Neural cell (in vitro differentiated cells): ENCODE data around the gene ZFP36L2.

Experiments
- EZH2 ChIP-seq: fragments of 200-600, 300-800 bp; shearing (Covaris generic), sonication (generic); IDR thresholded peaks from 2 replicates; pipeline ENCODE4 v1.6.1; 2014; ENCODE audit warnings: antibody characterized with exemption, low read length, borderline replicate concordance, mild to moderate bottlenecking; ENCODE audit not compliant: insufficient read depth, poor library complexity, severe bottlenecking
- MXI1 ChIP-seq: fragments of 450-650 bp; conservative IDR thresholded peaks from 2 replicates; pipeline ENCODE4 v1.6.1; 2014; ENCODE audit warnings: antibody characterized with exemption, mild to moderate bottlenecking; ENCODE audit not compliant: poor library complexity, severe bottlenecking
- POLR2AphosphoS5 ChIP-seq: IDR thresholded peaks from 2 replicates; pipeline ENCODE4 v1.6.1; 2012
- REST ChIP-seq: IDR thresholded peaks from 2 replicates; pipeline ENCODE4 v1.6.1; 2012; ENCODE audit warnings: borderline replicate concordance
- TF ChIP-seq, protein P1 (sequence below): fragments of 450-650 bp; IDR thresholded peaks from 2 replicates; pipeline ENCODE4 v1.5.1; 2014; ENCODE audit warnings: antibody characterized with exemption, mild to moderate bottlenecking, moderate library complexity; ENCODE audit not compliant: poor library complexity, severe bottlenecking

DNA sequence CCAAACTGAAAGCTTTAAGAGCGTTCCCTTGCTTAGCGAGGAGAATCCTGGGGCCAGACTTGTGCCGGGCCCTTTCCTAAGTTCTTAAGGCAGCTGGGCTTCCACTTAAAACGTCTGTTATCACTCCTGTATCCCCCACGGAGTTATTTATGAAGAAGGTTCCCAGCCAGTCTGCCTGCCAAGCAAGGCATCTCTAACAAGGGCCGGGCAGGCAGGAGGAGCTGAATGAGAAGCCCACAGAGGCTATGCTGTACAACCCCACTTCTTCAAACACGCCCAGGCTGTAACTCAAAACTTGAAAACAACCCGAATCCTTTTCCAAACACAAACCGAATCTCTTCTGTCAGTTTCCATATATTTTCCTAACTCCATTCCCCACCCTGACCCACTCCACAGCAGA lies 39.0 kb upstream of the ZFP36L2 start:
- TF ChIP-seq, protein P1, sequence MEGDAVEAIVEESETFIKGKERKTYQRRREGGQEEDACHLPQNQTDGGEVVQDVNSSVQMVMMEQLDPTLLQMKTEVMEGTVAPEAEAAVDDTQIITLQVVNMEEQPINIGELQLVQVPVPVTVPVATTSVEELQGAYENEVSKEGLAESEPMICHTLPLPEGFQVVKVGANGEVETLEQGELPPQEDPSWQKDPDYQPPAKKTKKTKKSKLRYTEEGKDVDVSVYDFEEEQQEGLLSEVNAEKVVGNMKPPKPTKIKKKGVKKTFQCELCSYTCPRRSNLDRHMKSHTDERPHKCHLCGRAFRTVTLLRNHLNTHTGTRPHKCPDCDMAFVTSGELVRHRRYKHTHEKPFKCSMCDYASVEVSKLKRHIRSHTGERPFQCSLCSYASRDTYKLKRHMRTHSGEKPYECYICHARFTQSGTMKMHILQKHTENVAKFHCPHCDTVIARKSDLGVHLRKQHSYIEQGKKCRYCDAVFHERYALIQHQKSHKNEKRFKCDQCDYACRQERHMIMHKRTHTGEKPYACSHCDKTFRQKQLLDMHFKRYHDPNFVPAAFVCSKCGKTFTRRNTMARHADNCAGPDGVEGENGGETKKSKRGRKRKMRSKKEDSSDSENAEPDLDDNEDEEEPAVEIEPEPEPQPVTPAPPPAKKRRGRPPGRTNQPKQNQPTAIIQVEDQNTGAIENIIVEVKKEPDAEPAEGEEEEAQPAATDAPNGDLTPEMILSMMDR, result no peak
- TF ChIP-seq POLR2AphosphoS5 (no peak), EZH2 (no peak), REST (no peak), MXI1 (no peak)
